SK-N-MC (cell line): ENCODE results near the gene BCAS3.

Source experiments
- EZH2 ChIP-seq: fragments of 200-600 bp; sonication (generic); IDR thresholded peaks from one replicate; pipeline ENCODE4 v1.6.1; 2017; ENCODE audit warnings: antibody characterized with exemption
- FOXP2 ChIP-seq: optimal IDR thresholded peaks from 2 replicates; pipeline ENCODE3; 2011; ENCODE audit warnings: mild to moderate bottlenecking, moderate library complexity; ENCODE audit not compliant: insufficient read depth; ENCODE audit errors: extremely low read length, control extremely low read depth
- POLR2AphosphoS5 ChIP-seq: IDR thresholded peaks from 2 replicates; pipeline ENCODE4 v1.6.1; 2012; ENCODE audit warnings: mild to moderate bottlenecking, low read depth, low read length, borderline replicate concordance

- no peak for TF ChIP-seq POLR2AphosphoS5
- TF ChIP-seq EZH2: no peak
- no peak for TF ChIP-seq FOXP2
Measured at GRCh38 chr17:61179380-61179806, 501.7 kb downstream of the BCAS3 start.
